Measurements from ENCODE around the gene TDRD3.

GRCh38 chr13:60491531-60491930 is 94.5 kb downstream of the TDRD3 start:
- TF ChIP-seq CTCF (IDR thresholded peaks at IDR 0.05) (no peak), POLR2AphosphoS5 (IDR thresholded peaks at IDR 0.05; ENCODE audit: low read depth, low read length) (no peak), SIN3A (IDR thresholded peaks at IDR 0.05; ENCODE audit: borderline replicate concordance, insufficient read depth, low read depth, low read length) (no peak)

All from Panc1 (cell line).